HepG2 (cell line): ENCODE results near the gene CABLES2. TPM values are rescaled to one million over a fixed set of nuclear protein-coding genes. Genes with fewer than 3 reads are reported as not detected.
A peak's percentile ranks its signal among the peaks of the same experiment; 100 is the strongest.

Source experiments
- HIVEP1 ChIP-seq: sonication (generic); formaldehyde crosslinking; IDR thresholded peaks from 2 replicates; pipeline ENCODE4 v1.4.0; 2020; ENCODE audit warnings: mild to moderate bottlenecking, missing genetic modification reagents
- NR2F6 ChIP-seq, 2 experiments: IDR thresholded peaks; 2 replicates each; pipeline ENCODE4 v1.6.1; 2016; ENCODE audit warnings: antibody characterized with exemption in 1 of 2, mild to moderate bottlenecking in 1 of 2
- REL ChIP-seq: sonication (generic); formaldehyde crosslinking; conservative IDR thresholded peaks from 2 replicates; pipeline ENCODE4 v1.8.0; 2022; ENCODE audit warnings: mild to moderate bottlenecking, missing genetic modification reagents, moderate library complexity
- RXRA ChIP-seq: sonication (generic); formaldehyde crosslinking; IDR thresholded peaks from 2 replicates; pipeline ENCODE4 v1.5.1; 2020; ENCODE audit warnings: missing genetic modification reagents
- SNAPC5 ChIP-seq: sonication (generic); formaldehyde crosslinking; IDR thresholded peaks from 2 replicates; pipeline ENCODE4 v1.8.1; 2023; ENCODE audit warnings: mild to moderate bottlenecking, missing genetic modification reagents, borderline replicate concordance
- SNRNP70 ChIP-seq: fragments of 200-400 bp; formaldehyde crosslinking; IDR thresholded peaks from 2 replicates; pipeline ENCODE4 v1.6.1; 2017; ENCODE audit warnings: mild to moderate bottlenecking, low read depth, low read length, moderate library complexity
- U2AF1 ChIP-seq: fragments of 200-400 bp; formaldehyde crosslinking; optimal IDR thresholded peaks from 2 replicates; pipeline ENCODE3; 2017; ENCODE audit warnings: mild to moderate bottlenecking, low read depth, low read length
- ZEB1 ChIP-seq: IDR thresholded peaks from 2 replicates; pipeline ENCODE4 v1.6.1; 2012; ENCODE audit warnings: mild to moderate bottlenecking, low read depth, inconsistent platforms; ENCODE audit not compliant: insufficient replicate concordance
- ZNF687 ChIP-seq: sonication (generic); formaldehyde crosslinking; IDR thresholded peaks from 2 replicates; pipeline ENCODE4 v1.5.1; 2020; ENCODE audit warnings: mild to moderate bottlenecking, missing genetic modification reagents, moderate library complexity
- ZNF782 ChIP-seq: sonication (generic); formaldehyde crosslinking; IDR thresholded peaks from 2 replicates; pipeline ENCODE4 v1.4.0; 2020; ENCODE audit warnings: missing genetic modification reagents, mild to moderate bottlenecking, borderline replicate concordance
- ZNF792 ChIP-seq: IDR thresholded peaks from 2 replicates; pipeline ENCODE4 v1.6.1; 2016
- ZNF816 ChIP-seq: sonication (generic); formaldehyde crosslinking; IDR thresholded peaks from 2 replicates; pipeline ENCODE4 v1.8.0; 2022; ENCODE audit warnings: missing genetic modification reagents, mild to moderate bottlenecking, borderline replicate concordance
- polyA plus RNA-seq, 8 experiments: library from polyadenylated mRNA; depleted of rRNA in 3 of 8; stranded (reverse) in 7 of 8; unstranded in 1 of 8; fragments of >200 nt; fragmentation: Illumina TruSeq in 4 of 8; extraction: Trizol in 4 of 8; gene quantifications; 2 replicates each; pipeline versions ENCODE4 v1.2.1 to v1.2.3, GENCODE V29; 2011 to 2016; ENCODE audit warnings: low read depth in 4 of 8, missing spikeins in 1 of 8, mixed read lengths in 1 of 8; ENCODE audit not compliant: insufficient read depth in 1 of 8
- total RNA-seq, 5 experiments: library from RNA; depleted of rRNA; stranded (reverse); fragments of >200 nt; fragmentation: Illumina TruSeq; extraction: Trizol; gene quantifications; 2 replicates each; pipeline ENCODE4 v1.2.3, GENCODE V29; 2016; ENCODE audit warnings: low read depth in 1 of 5
- TF ChIP-seq, protein P1 (sequence below): sonication (generic); formaldehyde crosslinking; IDR thresholded peaks from 2 replicates; pipeline ENCODE4 v1.4.0; 2020; ENCODE audit warnings: missing genetic modification reagents, mild to moderate bottlenecking, borderline replicate concordance
- TF ChIP-seq, protein P2 (sequence below): sonication (generic); formaldehyde crosslinking; IDR thresholded peaks from 2 replicates; pipeline ENCODE4 v1.4.0; 2020; ENCODE audit warnings: missing genetic modification reagents

Gene CABLES2
- total and polyA plus RNA-seq, 2 of the 13 experiments (the other 11 are each of a cell fraction or from before 2014, with no cell fraction given): 5.2 to 9.7 TPM

DNA sequence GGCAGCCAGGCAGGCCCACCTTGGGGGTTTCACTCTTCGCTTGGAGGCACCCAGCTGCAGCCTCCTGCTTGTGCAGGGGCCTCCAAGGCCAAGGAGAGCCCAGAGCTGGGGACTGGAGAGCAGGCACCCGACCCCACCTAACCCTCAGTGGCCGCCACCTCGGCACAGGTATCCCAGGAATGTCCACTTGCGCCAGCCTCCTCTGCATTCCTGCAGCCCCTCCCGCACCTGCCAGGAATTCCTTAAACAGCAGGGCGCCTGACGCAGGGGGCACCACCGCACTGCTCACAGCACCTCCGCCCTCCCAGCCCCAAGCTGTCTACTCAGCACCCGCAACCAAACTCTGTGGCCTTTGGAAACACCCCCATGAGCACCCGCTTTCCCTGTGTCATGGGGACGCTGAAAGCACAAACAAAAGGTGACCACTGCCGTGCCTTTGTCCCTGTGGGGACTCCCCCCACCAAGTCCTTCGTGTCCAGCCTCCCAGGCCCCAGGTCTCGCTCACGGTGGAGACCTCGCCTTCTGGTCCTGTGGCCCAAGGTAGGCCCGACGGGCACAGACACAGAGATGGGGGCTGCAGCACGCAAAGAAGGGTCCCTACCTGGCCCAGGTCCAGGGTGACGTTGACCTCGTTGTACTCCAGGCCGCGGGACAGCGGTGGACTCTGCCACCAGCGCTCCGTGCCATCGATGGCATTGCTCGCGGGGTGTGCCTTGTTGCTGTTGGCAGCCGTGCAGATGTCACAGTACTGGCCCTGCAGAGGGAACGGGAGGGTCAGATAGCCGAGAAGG, 45.1 kb downstream of the CABLES2 start (continued):
- TF ChIP-seq NR2F6 (IDR thresholded peaks at IDR 0.05) (no peak), NR2F6 (CRISPR knock-in tag; IDR thresholded peaks at IDR 0.05) (no peak), RXRA (CRISPR knock-in tag) (peak; percentile 53; the same call in 1 of the 2 replicates), REL (no peak), HIVEP1 (CRISPR knock-in tag) (peak; percentile 24; the same call in 1 of the 2 replicates), ZEB1 (peak; percentile 66), U2AF1 (no peak), SNRNP70 (no peak), ZNF782 (CRISPR knock-in tag) (no peak), ZNF816 (no peak), ZNF687 (CRISPR knock-in tag) (0 out of 2 replicates have a peak, but pooled peaks have one; percentile 22), SNAPC5 (CRISPR knock-in tag) (no peak), ZNF792 (CRISPR knock-in tag) (0 out of 2 replicates have a peak, but pooled peaks have one; percentile 27)
- TF ChIP-seq, protein P1, sequence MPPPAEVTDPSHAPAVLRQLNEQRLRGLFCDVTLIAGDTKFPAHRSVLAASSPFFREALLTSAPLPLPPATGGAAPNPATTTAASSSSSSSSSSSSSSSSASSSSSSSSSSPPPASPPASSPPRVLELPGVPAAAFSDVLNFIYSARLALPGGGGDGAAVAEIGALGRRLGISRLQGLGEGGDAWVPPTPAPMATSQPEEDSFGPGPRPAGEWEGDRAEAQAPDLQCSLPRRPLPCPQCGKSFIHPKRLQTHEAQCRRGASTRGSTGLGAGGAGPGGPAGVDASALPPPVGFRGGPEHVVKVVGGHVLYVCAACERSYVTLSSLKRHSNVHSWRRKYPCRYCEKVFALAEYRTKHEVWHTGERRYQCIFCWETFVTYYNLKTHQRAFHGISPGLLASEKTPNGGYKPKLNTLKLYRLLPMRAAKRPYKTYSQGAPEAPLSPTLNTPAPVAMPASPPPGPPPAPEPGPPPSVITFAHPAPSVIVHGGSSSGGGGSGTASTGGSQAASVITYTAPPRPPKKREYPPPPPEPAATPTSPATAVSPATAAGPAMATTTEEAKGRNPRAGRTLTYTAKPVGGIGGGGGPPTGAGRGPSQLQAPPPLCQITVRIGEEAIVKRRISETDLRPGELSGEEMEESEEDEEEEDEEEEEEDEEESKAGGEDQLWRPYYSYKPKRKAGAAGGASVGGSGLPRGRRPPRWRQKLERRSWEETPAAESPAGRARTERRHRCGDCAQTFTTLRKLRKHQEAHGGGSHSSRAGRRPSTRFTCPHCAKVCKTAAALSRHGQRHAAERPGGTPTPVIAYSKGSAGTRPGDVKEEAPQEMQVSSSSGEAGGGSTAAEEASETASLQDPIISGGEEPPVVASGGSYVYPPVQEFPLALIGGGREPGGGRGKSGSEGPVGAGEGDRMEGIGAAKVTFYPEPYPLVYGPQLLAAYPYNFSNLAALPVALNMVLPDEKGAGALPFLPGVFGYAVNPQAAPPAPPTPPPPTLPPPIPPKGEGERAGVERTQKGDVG (CRISPR knock-in tag): peak; percentile 91; the same call in 1 of the 2 replicates
- TF ChIP-seq, protein P2, sequence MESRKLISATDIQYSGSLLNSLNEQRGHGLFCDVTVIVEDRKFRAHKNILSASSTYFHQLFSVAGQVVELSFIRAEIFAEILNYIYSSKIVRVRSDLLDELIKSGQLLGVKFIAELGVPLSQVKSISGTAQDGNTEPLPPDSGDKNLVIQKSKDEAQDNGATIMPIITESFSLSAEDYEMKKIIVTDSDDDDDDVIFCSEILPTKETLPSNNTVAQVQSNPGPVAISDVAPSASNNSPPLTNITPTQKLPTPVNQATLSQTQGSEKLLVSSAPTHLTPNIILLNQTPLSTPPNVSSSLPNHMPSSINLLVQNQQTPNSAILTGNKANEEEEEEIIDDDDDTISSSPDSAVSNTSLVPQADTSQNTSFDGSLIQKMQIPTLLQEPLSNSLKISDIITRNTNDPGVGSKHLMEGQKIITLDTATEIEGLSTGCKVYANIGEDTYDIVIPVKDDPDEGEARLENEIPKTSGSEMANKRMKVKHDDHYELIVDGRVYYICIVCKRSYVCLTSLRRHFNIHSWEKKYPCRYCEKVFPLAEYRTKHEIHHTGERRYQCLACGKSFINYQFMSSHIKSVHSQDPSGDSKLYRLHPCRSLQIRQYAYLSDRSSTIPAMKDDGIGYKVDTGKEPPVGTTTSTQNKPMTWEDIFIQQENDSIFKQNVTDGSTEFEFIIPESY: peak; percentile 99
